Prostate gland (tissue), 2 donors: ENCODE data around the gene PELI1. TPM values are rescaled to one million over a fixed set of nuclear protein-coding genes. Genes with fewer than 3 reads are reported as not detected.
"Not testable (repeated sequence)": the region's sequence is repeated elsewhere in the genome, so short reads cannot be mapped to it uniquely, and the experiment has no call there.

Experiments
- DNase-seq: peaks from one replicate; pipeline ENCODE4 v3.0.0-alpha.2; 2019; ENCODE audit warnings: low spot score
- H3K27ac ChIP-seq, 2 donors: fragments of 200-600 bp; sonication (generic); 2 replicates each; pipeline ENCODE4 v1.5.1; 2017 to 2019
- H3K27me3 ChIP-seq: fragments of 200-600 bp; sonication (generic); replicated peaks from 2 replicates; pipeline ENCODE4 v1.5.1; 2019; ENCODE audit not compliant: insufficient read depth
- H3K36me3 ChIP-seq, 2 donors: fragments of 200-600 bp; sonication (generic); 1 replicate in 1 of 2; 2 replicates in 1 of 2; pipeline versions ENCODE4 v1.5.1 to v1.8.1; 2017 to 2019
- H3K4me1 ChIP-seq: fragments of 200-600 bp; sonication (generic); replicated peaks from 2 replicates; pipeline ENCODE4 v1.5.1; 2019
- H3K4me3 ChIP-seq, 2 donors: fragments of 200-600 bp; sonication (generic); 2 replicates each; pipeline ENCODE4 v1.5.1; 2017 to 2019
- H3K9me3 ChIP-seq: fragments of 200-600 bp; sonication (generic); 2 replicates; pipeline ENCODE4 v1.5.1; 2017
- POLR2A ChIP-seq: fragments of 450-650 bp; IDR thresholded peaks from one replicate; pipeline ENCODE4 v1.6.1; 2016; ENCODE audit warnings: antibody characterized with exemption, mild to moderate bottlenecking
- POLR2AphosphoS5 ChIP-seq: sonication (generic); formaldehyde crosslinking; IDR thresholded peaks from one replicate; pipeline ENCODE4 v1.6.1; 2017; ENCODE audit warnings: antibody characterized with exemption
- WGBS: methylation state at CpG from one replicate; pipeline ENCODE4 v1.1.5; 2018; 5-methylcytosine and 5-hydroxymethylcytosine counted together
- intact Hi-C: fragments of 100-400 bp; cut with DNase I; formaldehyde crosslinking; loops from one replicate; pipeline ENCODE4 v1.14.2; 2022
- total RNA-seq, 2 donors: library from RNA; depleted of rRNA; stranded (reverse); fragments of >200 nt; gene quantifications; one replicate each; pipeline ENCODE4 v1.1.0, GENCODE V29; 2016
- TF ChIP-seq, protein P1 (sequence below), 4 experiments: fragments of 200-600 bp in 2 of 4; fragments of 450-650 bp in 2 of 4; sonication (generic) in 2 of 4; IDR thresholded peaks; 1 replicate in 3 of 4; 2 replicates in 1 of 4; pipeline ENCODE4 v1.5.1; 2016 to 2019; ENCODE audit warnings: antibody characterized with exemption in 4 of 4, mild to moderate bottlenecking in 2 of 4, moderate library complexity in 2 of 4

Gene PELI1
- total RNA-seq, 2 donors from 2014 or later = 16.9 to 32.9 TPM

DNA sequence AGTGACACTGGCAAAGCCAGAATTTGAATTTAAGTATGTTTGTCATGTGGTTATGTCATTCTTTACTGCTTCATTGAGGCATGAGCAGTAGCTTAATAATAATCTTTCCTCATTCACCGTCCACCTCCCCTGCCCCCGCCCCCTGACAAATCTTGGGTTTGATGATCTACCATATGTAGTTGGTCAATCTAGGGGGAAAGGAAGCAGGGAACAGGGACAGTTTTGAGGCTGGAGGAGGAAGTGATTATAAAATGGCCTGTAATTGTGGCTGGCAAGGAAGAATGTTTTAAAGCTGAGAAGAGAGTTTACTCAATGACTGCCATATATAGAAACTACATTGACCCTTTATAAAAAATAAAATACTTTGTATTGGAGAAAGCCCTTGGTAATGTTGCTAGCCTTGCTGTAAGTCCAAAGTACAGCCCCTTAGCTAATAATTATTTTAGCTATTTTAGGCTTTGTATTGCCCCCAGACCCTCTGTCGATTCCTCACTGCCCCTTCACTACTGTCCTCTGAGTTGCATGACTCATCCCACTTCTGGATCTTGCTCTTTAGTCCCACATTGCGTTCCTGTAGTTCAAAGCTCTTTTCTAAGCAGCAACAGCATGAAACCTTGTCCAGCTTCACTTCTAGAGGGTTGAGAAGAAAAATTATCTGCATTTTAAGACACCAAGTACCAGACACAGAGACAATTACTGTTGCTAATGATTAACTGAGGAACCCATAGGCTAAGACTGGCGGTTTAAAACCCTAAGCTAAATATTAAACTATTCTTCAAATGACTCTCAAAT lies 38.4 kb downstream of the PELI1 start:
- Histone ChIP-seq H3K36me3 (no peaks in the 10 kb centered on the region), H3K27ac (peak overlapping the region in 1 of 2 donors; percentile 1), H3K9me3 (no peaks in the 10 kb centered on the region), H3K27me3 (no peaks in the 10 kb centered on the region), H3K4me1 (peaks cover 6% of the 10 kb centered on the region), H3K4me3 (no peak overlapping the region)
- WGBS = 63% methylated on average over 5 of the region's 5 CpGs
- intact Hi-C loops = no loop called here
- DNase-seq = no peak
- TF ChIP-seq POLR2A = no peak
- TF ChIP-seq POLR2AphosphoS5 = no peak
- TF ChIP-seq, protein P1, sequence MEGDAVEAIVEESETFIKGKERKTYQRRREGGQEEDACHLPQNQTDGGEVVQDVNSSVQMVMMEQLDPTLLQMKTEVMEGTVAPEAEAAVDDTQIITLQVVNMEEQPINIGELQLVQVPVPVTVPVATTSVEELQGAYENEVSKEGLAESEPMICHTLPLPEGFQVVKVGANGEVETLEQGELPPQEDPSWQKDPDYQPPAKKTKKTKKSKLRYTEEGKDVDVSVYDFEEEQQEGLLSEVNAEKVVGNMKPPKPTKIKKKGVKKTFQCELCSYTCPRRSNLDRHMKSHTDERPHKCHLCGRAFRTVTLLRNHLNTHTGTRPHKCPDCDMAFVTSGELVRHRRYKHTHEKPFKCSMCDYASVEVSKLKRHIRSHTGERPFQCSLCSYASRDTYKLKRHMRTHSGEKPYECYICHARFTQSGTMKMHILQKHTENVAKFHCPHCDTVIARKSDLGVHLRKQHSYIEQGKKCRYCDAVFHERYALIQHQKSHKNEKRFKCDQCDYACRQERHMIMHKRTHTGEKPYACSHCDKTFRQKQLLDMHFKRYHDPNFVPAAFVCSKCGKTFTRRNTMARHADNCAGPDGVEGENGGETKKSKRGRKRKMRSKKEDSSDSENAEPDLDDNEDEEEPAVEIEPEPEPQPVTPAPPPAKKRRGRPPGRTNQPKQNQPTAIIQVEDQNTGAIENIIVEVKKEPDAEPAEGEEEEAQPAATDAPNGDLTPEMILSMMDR (IDR thresholded peaks at IDR 0.05) = no peak

DNA sequence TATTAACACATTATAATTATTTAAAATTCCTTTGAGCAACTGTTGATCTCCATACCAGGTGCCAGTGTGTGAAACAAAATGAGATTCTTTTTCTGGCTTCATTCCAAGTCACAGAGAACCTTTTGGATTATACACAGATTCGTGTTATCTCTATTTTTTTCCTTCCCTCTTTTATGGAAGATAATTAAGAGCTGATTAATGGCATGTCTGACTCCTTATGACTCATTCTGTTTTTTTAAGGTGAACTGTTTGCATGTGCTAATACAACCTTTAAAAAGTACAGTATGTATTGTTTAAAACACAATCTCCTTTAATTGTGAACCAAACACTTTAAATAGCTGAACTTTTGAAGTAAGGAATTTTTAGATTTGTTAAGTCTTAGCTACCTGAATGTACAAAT lies 39.3 kb downstream of the PELI1 start:
- 12% methylated on average over 1 of the region's 1 CpG for WGBS
- intact Hi-C loops = no loop called here
- Histone ChIP-seq H3K4me1 (peaks cover 6% of the 10 kb centered on the region), H3K9me3 (no peaks in the 10 kb centered on the region), H3K4me3 (no peak overlapping the region), H3K36me3 (no peaks in the 10 kb centered on the region), H3K27ac (peak overlapping the region in 1 of 2 donors; percentile 1), H3K27me3 (no peaks in the 10 kb centered on the region)
- DNase-seq = no peak
- TF ChIP-seq POLR2AphosphoS5 (no peak), POLR2A (no peak)
- TF ChIP-seq, protein P1 (IDR thresholded peaks at IDR 0.05) = no peak

DNA sequence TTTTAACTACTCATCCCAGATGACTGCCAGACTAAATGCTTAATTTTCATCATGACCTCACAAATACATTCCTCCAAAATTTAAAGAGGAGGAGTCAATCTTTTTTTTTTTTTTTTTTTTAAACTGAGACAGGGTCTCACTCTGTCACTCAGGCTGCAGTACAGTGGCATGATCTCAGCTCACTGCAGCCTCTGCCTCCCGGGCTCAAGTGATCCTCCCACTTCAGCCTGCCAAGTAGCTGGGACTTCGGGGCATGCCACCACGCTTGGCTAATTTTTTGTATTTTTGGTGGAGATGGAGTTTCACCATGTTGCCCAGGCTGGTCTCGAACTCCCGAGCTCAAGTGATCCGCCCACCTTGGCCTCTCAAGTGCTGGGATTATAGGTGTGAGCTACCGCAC lies 41.5 kb downstream of the PELI1 start:
- H3K4me1 ChIP-seq, intact Hi-C loops, H3K27me3 ChIP-seq, DNase-seq, H3K36me3 ChIP-seq, H3K4me3 ChIP-seq, H3K27ac ChIP-seq, H3K9me3 ChIP-seq: not testable (repeated sequence)
- 65% methylated on average over 7 of the region's 7 CpGs for WGBS

DNA sequence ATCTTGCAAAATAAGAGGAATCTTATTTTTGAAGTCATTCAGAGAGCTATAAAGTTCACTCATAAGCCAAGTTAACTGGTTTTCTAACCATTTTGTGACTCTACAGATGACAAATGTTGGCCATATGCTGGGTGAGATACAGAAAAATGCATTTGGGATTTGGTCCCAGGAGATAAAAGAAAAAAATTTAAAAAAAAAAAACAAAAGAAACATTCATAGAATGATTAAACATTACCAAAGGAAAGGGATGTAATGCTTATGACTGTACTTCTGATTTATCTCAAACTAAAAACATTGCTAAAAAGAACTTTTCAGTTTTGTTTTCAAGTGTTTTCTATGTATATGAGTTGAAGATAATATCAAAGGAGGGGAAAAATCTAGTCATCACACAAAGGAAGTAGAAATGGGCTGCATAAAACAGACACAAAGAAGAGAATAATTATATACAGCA lies 43.1 kb downstream of the PELI1 start:
- H3K9me3 ChIP-seq = no peaks in the 10 kb centered on the region
- H3K27me3 ChIP-seq = no peaks in the 10 kb centered on the region
- no peak overlapping the region for H3K4me3 ChIP-seq
- DNase-seq = no peak
- H3K4me1 ChIP-seq = peaks cover 6% of the 10 kb centered on the region
- H3K27ac ChIP-seq = no peak overlapping the region
- H3K36me3 ChIP-seq = no peaks in the 10 kb centered on the region
- intact Hi-C loops = no loop called here
- TF ChIP-seq POLR2AphosphoS5 (no peak), POLR2A (no peak)
- TF ChIP-seq, protein P1 (IDR thresholded peaks at IDR 0.05) = no peak

DNA sequence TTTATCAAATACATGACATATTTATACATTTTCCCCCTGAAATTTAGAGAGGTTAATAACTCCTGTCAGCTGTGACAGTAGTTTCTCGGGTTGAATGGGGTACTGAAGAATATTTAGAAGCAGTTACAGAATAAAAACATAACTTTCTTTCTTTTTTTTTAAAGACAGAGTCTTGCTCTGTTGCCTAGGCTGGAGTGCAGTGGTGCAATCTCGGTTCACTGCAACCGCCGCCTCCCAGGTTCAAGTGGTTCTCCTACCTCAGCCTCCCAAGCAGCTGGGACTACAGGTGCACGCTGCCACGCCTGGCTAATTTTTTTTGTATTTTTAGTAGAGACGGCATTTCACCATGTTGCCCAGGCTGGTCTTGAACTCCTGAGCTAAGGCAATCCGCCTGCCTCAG lies 43.6 kb downstream of the PELI1 start:
- H3K27ac ChIP-seq, H3K36me3 ChIP-seq, H3K27me3 ChIP-seq, H3K4me3 ChIP-seq, H3K4me1 ChIP-seq, H3K9me3 ChIP-seq, intact Hi-C loops, DNase-seq: not testable (repeated sequence)
- 96% methylated on average over 8 of the region's 8 CpGs for WGBS
